Erythroblast (primary cell): ENCODE results near the gene TRIM69.

Experiments used
- GATA1 ChIP-seq: IDR thresholded peaks from 2 replicates; pipeline ENCODE4 v1.6.1; 2011; ENCODE audit warnings: low read depth, mild to moderate bottlenecking, control low read depth, low read length, moderate library complexity
- POLR2A ChIP-seq: IDR thresholded peaks from 2 replicates; pipeline ENCODE4 v1.6.1; 2011; ENCODE audit warnings: mild to moderate bottlenecking, low read length

DNA sequence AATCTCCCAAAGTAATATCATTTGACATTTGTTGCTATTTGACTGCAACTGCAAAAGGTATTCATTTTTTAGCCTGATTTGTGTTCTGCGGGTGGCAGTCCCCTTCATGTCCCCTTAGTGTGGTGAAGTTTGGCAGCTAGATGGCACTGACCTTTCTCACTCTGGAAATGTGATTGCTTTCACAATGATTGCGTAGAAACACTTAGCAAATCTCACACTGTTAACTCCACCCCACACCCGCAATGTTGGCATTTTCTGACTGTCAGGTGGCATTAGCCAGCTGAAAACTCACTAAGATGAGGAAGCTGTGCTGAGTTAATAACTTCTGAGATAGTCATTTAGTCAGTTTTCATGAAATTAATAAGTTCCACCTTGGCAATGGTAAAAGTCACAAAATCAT, 76.9 kb downstream of the TRIM69 start:
- TF ChIP-seq POLR2A (no peak), GATA1 (no peak)
